HK-2 (cell line): ENCODE data around the gene DBX1.
A peak's percentile ranks its signal among the peaks of the same experiment; 100 is the strongest.

Experiments used
- DNase-seq: peaks from one replicate; pipeline ENCODE4 v3.0.0-alpha.2; 2018; ENCODE audit not compliant: unreplicated experiment

The DBX1 gene

GRCh38 chr11:20125927-20126326 is 34.3 kb downstream of the DBX1 start:
- DNase-seq = peak; percentile 44

DNA sequence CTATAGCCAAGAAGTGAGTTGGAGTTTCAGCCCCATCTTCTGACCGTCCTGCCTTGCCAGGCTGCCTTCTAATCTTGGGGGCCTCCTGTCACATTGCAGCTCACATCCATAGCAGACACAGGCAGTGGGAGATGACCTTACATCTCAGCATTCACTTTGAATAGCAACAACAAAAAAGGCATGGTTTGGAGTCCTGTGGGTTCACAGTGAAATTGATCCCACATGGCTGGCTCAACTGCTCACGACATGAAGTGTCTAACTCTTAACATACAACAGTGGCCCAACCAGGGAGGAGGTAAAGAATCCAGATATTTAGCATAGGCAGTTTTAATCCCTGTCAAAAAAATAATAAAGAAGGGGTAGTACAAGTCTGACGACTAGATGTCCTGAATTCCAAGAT is 38.1 kb downstream of the DBX1 start:
- DNase-seq = no peak

GRCh38 chr11:20120134-20120925 is 39.9 kb downstream of the DBX1 start:
- no peak for DNase-seq

DNA sequence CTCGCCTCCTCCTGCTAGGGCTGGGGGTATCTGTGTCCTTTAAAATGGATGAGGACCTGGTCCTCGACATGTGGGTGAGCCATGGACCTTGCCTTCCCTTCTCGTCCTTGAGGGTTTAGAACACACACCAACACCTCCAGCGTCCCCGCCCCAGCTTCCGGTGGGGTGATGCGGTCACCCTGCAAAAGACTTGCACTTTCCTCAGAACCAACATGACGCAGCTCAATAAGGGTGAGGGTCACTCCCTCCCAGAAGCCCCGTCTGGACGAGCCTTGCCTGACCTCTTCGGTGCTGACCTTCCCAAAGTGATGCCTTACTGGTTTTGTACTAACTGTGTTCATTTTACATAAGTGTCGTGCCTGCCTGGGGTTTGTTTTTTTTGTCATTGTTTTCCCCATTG is 41.0 kb downstream of the DBX1 start:
- DNase-seq = no peak

GRCh38 chr11:20118209-20118608 is 42.1 kb downstream of the DBX1 start:
- DNase-seq = no peak

- no peak for DNase-seq
Observed at GRCh38 chr11:20117291-20117690, 43.0 kb downstream of the DBX1 start.

DNA sequence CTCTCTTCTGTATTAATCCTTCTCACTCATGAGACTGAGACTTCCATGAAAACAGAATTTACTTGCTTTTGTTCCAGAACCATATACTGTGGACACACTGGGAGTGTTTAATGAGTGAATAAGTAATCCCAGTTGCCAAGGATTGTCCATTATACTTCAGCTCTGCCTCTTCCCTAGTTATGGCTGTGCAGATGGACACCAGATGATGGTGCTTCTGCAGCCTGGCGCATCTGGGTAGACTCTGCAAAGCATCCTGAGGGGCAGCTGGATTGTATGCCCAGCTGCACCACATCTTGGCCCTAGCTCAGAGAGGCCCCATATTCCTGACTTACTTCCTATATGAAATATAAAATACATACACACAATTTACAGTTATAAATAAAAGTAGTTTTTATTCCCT is 43.5 kb downstream of the DBX1 start:
- no peak for DNase-seq

- DNase-seq = no peak
Observed at GRCh38 chr11:20114588-20114987, 45.7 kb downstream of the DBX1 start.

DNA sequence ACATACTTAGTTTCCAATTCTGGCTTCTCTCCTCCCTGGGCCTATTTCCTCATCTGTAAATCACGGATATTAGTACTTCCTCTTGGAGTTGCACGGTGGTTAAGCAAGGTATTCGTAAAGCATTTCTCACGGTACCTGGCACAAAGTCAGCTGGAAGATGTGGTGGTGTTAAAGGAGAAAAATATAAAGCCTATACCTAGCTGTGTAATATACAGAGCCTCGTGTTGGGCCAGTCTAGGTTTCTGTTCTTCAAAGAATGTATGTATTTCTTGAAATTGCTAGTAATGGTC is 47.2 kb downstream of the DBX1 start:
- DNase-seq = no peak

DNA sequence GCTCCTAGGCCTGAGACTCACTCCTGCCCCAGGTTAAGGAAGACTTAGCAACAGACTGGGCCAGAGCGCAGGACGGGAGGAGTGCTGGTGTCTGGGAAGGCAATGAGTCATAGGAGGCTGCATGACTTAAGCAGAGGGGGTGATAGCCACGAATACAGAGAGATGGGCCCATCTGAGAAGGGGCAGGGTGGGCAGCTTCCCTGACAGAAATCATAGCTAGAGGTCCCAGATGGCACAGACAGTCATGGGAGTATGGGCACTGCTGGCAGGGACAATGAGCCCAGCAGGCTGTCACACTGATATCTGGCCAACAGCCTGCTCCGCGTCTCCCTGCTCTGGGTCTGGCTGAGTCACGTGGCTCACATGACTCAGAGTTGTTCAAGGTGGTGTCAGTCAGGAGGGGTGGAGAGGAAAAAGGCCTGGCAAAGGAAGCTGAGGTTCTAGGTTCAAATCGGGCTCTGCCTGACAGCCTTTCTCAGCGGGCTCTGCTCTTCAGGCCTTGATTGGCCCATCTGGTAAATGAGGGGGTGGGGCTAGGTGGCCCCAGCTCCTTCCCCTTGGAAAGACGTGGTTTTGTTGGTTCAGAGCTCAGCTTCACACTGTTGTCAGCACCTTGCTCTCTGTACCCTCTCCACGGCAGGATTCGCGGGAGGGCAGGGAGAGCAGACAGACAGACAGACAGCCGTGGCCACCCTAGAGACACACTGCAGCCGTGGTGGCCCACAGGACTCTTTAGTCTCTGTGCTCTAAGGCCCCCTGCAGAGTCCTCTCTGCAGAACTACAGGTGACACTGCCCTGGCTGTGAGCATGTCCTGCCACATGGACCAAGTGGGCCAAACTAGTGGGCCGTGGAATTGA is 47.8 kb downstream of the DBX1 start:
- DNase-seq = peak; percentile 81

- DNase-seq = no peak
Observed at GRCh38 chr11:20111871-20112270, 48.4 kb downstream of the DBX1 start.

GRCh38 chr11:20110908-20111669 is 49.2 kb downstream of the DBX1 start:
- DNase-seq = peak; percentile 37

- DNase-seq = no peak
Observed at GRCh38 chr11:20109731-20110445, 50.4 kb downstream of the DBX1 start.
